NCI-H226 (cell line): Measurements from ENCODE around the gene CDH23.

Experiments
- DNase-seq: peaks from one replicate; pipeline ENCODE4 v3.0.0-alpha.2; 2015

Gene CDH23

DNA sequence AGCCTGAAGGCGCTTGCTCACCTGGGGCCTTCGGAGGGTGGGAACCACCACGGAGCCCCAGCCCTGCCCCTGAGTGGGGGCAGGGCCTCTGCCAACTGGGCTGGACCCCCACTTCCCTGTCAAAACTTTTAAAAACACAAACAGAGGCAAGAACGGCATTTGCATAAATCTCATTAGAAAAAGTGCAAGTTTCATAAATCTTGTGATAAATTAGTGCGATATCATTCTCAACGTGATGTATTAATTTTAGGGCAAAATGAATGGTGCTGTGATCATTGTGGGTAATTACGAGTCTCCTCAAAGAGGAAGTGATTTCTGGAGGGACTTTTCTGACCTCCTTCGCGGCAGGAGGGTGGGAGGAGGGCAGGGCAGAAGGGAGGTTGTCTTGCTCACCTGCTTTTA lies 98.3 kb downstream of the CDH23 start:
- no peak for DNase-seq

DNA sequence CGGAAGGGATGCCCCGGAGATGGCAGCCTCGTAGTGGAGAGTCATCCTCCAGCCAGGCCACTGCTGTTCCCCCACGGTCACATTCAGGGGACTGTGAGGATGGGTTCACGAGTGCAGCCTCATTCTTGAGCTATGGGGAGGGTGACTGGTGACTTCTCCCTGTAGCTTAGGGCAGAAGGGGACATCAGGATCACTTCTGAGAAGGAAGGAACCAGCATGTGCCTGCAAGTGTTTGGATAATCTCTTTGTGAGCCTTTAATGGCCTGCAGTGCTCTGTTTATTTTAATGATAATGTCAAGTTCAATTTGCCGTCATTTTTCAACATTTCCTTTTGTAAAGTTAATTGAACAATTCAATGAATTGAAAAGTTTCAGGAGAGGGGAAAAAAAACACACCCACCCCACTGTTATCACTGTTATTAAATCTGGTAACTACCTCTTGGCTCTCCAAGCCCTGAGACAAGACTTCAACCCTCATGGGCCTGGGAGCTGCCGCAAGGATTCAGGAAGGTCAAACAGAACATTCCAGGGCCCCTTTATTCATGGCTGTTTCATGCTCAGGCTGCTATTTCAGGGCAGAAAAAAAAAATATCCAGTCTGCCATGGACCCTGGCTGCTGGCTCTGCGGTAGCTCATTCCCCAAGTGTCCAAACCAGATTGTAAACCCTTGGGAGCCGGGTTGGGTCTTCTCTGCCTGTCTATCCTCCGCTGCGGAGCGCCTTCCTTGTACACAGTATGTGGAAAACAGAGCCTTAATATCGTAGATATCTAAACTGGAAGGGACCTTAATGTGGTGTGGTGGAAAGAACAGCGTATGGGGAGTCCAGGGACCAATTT lies 100.4 kb downstream of the CDH23 start:
- DNase-seq = no peak

DNA sequence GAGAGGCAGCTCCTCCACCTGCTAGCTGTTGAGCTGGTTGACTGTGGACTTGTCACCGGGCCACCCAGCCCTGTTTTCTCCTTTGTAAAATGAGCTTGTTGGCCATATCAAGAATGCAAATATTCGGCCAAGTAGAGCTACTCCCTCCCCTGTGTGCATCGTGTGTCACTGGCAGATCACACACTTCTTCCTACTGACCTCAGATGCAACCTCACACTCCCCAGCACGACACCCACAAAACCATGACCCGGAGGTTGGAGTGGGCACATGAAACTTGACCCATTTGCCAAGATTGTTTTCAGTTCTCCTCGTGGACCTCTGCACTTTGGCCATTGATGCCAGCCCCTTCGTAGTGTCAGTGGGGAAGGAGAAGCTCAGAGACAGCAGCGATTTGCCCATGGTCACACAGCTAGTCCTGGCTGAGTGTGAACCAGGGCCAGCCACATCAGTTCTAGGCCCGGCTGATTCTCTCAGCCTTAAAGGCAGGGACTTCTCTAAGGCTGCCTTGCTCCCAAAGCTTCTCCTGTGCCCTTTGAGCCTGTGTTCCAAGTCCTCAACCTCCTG lies 101.1 kb downstream of the CDH23 start:
- DNase-seq = no peak

DNA sequence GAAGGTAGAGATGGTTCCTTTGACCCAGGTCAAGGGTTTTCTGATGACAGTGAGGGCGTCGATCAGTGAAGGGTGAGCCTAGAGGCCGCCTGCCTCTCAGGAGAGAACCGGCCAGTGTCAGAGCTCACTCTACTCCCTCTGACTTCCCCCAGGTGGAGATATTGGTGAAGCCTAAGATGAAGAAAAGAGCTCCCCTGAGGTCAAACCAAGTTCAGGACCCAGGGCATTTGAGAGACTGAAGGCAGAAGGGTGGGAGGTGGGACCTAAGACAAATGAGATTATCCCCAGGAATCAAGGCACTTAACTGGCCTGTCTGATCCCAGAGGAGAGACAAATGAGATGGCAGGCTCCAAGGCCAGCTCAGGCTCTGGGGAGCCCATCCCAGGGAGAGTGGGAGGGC lies 104.7 kb downstream of the CDH23 start:
- no peak for DNase-seq

DNA sequence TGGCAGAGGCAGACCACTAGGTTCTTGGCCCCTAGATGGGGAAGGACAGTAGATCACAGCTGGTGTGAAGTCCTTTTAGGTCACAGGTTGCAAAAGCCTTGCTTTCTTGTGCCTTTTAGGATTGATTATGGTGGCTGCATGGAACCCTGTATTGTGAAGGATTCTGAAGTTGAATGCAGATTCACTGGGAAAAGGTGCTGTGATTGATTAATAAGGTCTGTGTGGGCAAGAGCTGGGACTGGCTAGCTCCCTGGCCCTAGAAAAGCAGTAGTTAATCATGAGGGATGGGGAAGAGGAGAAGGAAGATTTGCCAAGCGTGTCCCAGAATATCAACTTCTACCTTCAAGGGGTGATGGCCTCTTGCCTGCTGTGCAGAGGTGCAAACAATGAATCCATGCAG lies 105.5 kb downstream of the CDH23 start:
- no peak for DNase-seq

DNA sequence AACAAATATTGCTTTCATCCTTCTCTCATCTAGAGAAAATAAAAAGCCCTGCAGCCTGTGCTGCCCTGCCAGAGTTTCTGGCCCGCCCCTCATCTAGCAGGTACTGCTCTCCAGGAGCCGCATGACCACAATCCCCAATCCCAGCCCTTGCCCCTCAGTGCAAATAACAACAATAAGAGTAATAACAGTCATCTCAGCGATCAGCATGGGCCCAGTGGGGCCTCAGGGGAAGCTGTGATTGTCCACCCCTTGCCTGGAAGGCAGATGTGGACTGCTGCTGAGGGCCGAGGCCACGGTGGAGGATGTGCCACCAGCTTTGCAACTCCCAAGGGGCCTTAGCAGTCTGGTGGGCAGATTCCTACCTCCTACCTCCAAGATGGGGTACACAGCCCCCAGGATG lies 106.1 kb downstream of the CDH23 start:
- no peak for DNase-seq

DNA sequence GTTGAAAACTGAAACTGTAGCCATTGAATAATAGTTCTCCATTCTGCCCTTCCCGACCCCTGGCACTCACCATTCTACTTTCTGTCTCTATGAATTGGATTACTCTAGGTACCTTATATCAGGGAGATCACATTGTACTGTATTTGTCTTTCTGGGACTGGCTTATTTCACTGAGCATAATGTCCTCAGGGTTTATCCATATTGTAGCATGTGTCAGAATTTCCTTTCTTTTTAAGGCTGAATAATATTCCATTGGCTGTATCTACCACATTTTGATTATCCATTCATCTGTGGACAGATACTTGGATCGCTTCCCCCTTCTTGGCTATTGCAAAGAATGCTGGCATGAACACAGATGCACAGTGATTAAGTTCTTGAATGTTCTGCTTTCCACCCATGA lies 107.4 kb downstream of the CDH23 start:
- DNase-seq = no peak

DNA sequence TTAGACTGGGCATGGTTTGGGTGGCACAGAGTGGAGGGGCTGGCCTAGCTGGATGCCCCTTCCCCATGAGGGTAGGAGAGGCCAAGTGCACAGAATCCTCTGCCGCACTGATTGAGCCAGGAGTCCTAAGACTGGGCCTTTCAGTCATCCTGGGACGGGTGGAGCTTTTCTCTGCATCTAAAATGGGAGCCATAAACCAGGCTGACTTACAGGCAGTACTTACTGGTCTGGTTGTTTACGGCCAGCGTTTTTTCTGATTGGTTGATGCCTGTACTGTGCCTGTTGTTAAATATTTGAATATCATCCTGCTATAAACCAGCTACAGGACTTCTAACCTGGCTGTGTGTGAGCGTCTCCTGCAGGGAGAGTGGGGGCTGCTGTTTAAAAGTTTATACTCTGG lies 107.8 kb downstream of the CDH23 start:
- no peak for DNase-seq

DNA sequence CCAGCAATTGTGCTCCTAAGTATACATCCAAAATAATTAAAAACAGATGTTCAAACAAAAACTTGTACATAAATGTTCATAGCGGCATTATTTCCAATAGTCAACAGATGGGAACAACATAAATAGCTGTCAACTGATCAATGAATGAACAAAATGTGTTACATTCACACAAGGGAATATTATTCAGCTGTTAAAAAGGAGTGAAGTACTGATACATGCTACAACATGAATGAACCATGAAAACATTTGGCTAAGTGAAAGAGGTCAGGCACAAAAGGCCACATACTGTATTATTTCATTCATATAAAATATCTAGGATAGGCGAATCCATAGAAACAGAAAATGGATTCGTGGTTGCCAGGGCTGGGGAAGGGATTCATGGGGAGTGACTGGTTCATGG lies 109.1 kb downstream of the CDH23 start:
- DNase-seq = no peak

DNA sequence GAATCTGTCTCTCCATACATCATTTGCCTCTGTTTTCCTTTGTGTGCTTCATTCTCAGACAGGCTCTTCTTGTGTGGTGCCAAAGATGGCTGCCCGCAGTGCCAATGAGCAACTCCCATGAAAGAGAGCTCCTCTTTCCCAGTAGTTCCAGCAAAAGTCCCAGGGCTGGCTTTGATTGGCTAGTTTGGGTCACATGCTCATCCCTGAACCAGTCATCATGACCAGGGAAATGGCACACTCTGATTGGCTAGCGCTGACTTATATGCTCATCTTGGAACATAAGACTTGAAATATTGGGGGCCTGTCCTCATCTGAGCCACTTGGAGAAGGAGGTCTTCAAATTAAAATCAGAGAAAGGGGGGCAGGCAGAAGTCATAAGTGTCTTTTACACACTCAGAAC lies 112.7 kb downstream of the CDH23 start:
- DNase-seq = no peak

DNA sequence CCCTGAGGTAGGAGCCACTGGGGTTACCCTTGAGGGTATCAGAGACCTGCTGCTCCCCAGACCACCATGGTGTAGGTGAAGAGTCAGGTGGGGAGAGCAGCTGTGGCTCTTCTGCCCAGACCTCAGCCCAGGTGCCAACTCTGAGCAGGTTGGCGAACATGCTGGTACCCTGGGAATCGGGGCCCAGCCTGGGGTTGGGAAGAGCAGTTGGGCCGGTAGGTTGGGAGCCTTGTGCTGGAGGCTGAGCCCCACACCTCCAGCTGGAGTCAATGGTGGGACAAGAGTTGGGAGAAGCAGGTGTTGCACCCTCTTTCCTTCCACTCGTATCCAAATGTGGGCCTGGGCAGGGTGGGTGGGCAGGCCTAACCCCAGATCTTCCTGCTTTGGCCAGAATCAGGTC lies 114.5 kb downstream of the CDH23 start:
- DNase-seq = no peak

DNA sequence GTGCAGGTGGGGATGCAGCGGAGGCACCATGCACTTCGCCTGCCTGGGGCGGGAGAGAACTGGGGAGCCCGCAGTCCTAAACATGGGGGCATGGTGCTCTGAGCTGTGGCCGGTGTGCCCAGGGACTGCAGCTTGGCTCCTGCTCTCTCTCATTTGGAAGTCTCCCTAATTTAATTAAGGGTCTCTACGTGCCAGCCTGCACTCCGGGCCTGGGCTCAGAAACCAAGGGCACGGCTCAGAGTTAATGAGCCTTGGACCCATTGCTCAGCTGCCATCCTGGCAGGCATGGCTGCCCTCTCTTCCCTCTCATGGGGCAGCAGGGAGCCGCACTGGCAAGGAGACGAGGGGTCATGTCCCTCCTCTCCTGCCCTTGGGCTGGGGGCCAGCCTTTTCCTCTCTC lies 115.6 kb downstream of the CDH23 start:
- DNase-seq = no peak

DNA sequence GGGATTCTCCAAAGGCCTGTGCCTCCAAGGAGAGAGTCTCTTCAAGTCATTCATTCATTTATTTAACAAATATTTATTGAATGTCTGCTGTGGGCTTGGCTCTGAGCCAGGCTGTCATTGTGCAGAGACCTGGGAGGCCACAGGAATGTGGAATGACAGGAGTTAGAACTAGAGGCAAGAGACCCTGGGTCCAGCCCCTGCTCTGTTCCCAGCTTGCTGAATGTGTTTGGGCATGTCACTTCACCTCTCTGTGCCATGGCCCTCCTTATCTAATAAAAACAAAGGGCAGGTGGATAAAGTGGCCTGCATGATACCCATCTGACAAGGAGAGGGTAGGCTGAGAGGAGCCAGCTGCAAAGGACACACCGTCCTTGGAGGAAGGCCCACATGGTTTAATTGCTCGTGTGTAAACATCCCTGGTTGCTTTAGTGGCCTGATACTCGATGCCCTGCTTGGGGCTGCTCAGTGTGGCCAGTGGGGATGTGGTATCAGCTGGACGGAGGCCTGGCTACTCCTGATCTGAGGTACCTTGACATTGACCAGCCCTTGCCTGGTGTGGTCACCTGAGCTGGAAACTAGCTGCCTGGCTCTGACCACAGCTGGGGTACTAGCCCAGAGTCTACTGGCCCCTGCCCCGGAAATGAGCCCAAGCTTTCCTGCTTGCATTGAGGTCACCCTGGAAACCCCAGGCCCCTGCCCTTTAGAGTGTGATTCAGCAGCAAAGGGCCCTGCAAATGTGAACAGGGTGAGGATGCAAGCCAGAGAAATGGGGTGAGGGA lies 116.2 kb downstream of the CDH23 start:
- DNase-seq = no peak

DNA sequence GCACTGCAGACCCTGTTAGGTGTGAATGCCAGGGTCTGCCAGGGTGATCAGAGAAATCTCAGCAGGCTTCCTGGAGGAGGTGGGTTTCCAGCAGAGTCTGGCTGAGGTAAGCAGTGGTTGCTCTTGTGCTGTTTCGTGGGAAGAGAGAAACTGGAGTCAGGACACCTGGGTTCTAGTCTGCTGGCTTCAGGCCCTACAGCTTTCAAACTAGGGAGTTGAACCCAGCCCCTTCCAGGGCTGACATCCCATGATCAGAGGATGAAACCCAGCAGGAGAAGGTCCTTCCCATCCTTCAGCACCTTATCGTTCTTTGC lies 116.8 kb downstream of the CDH23 start:
- DNase-seq = no peak

DNA sequence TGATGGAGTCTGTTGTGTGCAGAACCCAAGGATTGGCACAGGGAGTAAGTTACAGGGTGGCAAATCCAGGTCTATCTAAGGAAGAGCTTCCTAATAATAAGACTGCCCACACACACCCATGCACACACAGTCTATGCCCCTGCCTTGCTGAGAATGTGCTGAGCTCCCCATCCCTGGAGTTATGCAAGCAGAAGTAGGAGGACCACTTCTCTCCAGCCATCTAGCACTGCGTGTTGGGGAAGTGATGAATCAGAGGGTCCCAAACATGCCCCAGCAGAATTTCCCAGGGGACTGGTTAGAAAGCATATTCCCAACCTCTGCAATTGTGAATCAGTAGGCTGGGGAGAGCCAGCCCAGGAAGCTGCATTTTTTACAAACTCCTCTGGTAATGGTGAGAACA lies 117.2 kb downstream of the CDH23 start:
- no peak for DNase-seq

DNA sequence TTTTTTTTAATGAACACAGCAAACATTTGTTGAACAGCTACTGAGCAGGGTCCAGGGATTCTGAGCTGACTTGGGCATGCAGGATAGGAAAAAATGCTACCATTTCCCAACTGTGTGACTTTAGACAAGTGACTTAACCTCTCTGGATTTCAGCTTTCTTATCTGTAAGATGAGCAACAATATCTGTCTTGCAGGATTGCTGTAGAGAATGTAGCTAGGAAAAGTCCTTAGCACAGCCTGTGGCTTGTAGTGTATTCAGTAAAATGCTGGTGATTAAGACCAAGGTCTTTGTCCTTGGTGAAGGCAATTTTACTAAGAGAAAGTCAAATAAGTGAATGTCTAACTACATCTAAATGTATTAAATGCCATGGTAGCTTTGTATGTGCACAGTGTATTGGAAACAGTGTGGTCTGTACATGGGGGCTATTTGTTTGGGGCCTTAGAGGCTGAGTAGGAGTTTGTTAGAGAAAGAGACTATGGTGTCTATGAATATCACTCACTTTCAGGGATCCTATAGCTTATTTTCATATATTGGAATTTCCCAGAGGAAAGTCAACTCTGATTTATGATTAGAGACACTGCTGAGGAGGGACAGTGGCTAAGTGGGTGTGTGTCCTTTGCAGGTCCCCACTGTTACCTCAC lies 118.9 kb downstream of the CDH23 start:
- DNase-seq = no peak

DNA sequence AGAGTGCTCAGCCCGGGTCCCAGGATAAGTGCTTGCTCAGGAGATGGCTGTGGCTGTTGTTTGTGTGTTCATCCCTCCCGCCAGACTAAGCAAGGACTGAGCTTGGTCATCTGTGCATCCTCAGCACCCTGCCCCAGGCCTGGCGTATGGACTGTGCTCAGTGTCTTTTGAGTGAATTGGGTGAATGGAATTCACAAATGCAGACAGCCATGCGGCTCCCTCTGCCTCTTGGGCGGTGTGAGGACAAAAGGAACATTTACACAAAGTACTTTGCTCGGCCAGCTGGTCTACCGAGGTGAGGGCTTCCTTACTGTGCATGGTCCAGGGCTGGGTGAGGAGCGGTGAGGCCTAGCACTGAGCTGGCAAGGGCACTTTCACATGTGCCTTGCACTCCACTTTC lies 120.2 kb downstream of the CDH23 start:
- no peak for DNase-seq

DNA sequence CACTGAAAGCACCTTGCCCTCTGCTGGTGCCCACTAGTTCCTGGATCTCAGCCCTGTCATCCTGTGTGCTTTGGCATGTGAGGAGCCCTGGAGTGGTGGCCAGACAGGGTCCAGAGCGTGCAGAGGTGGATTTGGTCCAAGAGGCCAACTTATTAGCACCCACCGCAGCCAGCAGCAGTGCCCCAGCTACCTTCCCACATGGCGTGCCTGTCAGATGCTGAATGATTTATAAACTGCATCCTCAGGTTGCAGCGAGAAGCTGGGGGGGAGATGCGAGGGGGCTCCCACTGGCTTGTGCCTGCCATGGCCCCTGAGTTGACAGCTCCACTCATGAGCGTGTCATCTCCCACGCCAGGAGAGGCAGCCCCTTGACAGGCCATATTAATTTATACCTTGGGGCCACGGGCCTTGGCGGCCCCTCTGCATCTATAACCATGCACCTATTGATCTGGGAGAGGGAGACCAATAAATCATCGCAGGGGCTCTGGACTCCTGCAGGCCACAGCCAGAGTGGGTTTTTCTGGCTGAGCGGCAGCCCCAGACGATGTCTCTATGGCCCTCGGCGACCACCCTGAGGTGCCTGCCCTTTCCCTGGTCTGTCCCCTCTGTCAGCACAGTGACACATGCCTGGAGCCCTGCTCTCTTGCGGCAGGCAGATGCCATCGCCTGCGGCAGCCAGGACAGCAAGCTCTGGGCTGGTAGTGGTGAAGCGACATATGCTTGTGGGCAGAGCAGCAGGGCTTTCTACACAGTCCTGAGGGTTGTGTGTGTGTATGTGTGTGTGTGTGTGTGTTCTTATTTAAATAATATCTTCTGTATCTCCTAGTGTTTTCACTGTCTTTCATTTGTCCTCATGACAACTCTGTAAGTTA lies 120.8 kb downstream of the CDH23 start:
- DNase-seq = no peak

DNA sequence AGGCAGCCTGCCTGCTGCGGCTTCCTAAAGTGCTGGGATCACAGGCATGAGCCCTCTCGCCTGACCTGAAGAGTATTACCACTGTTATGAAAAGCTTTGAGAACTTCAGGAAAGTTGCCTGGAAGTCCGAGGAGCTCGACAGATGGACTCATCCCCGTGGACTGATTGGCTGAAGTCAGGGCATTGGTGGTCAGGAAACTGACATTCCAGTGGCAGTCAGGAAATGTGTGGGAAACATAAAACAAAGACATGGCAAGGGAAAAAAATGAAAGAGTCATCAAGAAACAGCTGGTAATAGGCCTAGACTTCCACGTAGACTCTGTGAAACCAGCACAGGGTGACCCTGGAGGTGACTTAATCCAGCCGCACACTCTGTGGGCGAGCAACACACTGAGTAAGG lies 123.3 kb downstream of the CDH23 start:
- DNase-seq = no peak

DNA sequence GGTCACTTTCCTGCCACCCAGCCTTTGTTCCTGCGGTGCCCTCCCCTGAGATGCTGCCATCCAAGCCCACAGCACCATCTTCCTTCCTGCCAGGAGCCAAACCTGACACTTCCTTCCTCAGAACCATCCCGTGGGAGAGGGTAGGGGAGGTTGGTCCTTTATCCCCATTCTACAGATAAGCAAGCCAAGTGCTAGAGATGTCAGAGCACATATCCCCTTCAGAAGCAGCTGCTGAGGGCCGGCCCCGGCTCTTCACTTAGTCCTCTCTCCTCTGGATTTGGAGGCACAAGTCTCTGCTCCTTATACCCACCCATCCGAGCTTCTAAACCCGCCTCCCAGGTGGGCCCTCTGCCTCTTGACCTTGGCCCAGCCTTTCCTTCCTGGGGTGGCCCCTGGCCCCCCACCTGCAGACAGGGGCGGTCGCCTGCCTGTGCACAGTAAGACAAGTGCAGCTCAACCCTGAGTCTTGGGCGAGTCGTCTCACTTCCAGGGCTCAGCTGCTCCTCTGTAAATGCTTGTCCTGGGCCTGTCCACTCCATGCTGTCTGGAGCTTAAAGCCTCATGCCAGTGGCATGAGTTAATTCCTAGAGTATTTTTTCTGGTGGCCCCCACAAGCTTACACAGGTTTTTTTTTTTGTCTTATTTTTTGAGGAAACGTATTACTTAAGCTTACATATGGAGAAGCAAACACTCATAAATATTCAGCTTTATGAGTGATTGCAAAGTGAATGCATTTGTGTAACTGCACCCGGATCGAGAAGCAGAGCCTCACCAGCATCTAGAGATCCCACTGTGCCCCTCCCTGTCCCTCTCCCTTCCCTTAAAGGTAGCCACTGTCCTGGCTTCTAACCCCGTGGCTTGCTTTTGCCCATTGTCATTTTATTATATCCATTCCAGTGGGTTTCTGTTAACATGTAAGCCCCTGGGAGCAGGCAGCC lies 125.1 kb downstream of the CDH23 start:
- no peak for DNase-seq

DNA sequence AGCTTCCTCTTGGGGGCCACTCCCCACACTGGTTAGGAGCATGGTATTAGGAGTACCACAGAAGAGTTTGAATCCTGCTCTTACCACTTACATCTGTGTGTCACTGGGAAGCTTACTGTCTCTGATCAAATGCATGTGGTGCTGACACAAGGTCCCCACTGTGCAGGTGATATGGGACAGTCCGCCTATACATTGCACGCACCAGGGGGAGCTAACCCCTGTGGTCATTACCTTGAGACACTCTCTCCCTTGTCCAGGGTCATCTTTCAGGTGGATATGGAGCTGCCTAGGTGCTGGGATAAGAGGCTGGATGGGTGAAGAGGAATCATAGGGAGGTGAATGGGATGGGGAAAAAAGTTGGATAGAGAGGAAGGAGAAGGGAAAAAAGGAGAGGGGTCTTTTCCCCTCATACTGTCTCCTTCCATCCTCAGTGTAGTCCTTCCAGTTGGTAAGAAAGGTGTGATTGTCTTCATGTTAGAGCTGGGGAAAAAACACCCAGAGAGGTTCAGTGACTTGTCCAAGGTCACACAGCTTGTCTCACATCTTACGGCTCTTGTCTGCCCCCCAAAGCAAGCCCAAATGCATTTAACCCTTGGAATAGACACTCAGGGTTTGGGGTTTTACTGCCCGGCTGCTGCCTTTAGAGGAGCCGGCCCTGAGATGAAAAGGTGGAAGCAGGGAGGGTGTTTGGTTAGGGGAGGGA lies 125.9 kb downstream of the CDH23 start:
- no peak for DNase-seq
